HG03521 (cell line): Measurements from ENCODE around the gene MGMT.

ENCODE experiments used
- ATAC-seq: cut with Tn5 transposase; IDR thresholded peaks from one replicate; pipeline ENCODE4 v1.9.1; 2021; ENCODE audit warnings: mild to moderate bottlenecking, moderate library complexity; ENCODE audit not compliant: unreplicated experiment

The MGMT gene

GRCh38 chr10:129766611-129767550 is 299.8 kb downstream of the MGMT start:
- no peak for ATAC-seq

DNA sequence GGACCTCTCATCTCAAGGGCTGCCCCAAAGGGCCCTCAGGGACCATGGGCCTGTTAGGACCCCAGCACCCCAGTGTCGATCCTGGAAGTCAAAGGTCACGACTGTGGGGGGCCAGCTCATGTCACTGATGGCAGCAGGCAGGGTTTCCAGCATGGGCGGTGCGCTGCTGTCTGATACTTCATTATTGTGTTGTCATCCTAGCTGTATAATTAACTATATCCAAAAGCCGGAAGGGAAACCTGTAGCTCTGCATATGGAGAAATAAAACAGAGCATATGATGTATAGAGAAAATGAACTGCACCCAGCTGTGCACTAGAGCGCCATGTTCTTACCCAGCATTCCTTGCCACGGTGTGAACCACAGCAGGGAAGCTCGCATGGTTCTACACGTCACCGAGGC is 300.7 kb downstream of the MGMT start:
- no peak for ATAC-seq

GRCh38 chr10:129768437-129769355 is 301.7 kb downstream of the MGMT start:
- ATAC-seq, result no peak

DNA sequence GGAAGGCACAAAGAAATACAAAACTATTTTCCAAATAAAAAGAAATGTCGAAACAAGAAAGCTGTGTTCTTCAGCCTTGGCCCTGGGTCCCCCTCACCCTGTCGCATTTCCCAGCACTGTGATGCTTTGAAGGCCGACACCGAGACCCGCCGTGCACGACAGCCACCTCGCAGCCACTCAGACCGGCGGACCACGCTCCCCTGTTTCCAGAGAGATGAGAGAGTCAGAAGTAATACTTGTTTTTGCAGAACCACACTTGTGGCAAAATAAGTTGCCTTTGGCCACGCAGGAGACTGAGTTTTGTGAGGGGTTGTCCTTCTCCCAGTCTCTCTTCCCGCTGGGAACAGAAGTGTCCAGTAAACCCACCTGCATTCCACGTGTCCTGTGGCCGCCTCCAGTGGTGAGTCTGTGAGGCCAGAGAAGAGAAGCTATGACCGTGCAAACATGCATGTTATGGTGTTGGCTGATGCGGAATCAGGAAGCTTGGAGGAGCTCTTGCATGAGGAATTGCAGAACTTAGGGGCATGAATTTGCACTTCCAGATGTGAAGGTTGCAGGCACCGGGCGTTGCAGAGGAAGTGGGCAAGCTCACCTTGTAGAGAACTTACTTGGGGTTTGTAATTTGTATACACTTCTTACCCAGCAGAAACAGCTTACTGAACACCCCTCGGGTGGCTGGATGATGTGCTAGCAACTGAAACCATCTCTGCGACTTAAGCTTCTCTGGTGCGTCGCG is 302.5 kb downstream of the MGMT start:
- no peak for ATAC-seq

DNA sequence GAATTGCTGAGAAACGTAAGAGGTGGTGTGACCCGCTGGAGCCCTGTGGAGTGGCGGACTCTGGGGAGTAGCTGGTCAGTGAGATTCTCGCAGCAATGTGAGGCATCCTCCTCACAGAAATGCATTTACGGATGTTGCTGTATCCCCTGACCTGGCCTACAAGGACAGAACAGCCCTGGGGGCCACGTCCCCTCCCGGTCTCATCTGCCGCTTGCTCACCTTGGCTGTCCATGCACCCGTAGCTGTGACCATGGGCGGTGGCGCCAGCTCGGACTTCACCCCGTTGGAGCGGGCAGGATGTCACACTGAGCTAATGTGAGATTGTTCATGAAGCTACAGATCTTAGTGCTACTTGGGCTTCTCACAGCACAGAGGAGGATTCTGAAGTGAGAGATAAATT is 303.2 kb downstream of the MGMT start:
- ATAC-seq, result no peak

DNA sequence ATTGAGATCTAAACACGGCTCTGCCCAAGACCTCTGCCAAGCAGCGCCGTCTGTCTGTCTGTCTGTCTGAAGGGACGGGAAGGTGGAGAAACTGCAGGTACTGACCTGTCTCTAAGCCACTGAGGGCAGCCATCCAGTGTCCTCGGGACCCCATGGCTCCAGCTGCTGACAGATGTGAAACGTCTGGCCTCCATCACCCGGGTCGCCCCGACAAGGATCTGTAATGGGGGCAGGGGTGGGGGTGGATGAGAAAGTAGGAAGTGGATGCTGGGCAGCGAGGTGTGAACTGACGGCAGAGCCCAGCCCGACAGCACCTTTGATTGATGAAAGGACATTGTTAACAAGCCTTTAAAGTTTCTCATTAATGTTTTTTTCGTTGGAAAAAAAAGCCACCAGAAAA is 304.0 kb downstream of the MGMT start:
- ATAC-seq, result no peak

- no peak for ATAC-seq
Observed at GRCh38 chr10:129771576-129771975, 304.5 kb downstream of the MGMT start.

DNA sequence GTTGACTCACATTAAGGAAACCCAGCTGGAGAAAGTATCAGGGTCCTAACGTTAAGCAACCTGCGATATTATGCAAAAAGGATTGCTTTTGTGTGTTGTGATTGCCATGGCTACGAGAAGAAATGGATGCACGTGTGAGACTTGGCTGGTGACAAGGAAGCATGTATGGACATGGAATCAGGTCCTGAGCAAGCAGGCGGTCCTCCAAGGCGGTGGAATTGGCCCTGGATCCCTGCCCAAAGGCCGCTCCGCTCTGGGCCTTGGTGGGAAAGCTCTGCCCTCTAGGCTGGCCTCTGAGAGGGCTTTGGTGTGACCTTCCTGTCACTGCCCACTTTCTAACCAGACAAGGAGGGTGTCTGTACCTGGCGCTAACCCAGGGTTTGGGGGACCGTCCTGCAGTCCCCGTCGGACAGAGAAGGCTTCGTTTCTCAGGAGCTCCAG is 305.0 kb downstream of the MGMT start:
- ATAC-seq, result no peak

GRCh38 chr10:129772468-129773358 is 305.7 kb downstream of the MGMT start:
- no peak for ATAC-seq

- no peak for ATAC-seq
Observed at GRCh38 chr10:129773359-129773990, 306.4 kb downstream of the MGMT start.

- ATAC-seq, result no peak
Observed at GRCh38 chr10:129774082-129774735, 307.2 kb downstream of the MGMT start.

GRCh38 chr10:129774736-129775401 is 307.8 kb downstream of the MGMT start:
- no peak for ATAC-seq

- no peak for ATAC-seq
Observed at GRCh38 chr10:129775681-129776080, 308.6 kb downstream of the MGMT start.

DNA sequence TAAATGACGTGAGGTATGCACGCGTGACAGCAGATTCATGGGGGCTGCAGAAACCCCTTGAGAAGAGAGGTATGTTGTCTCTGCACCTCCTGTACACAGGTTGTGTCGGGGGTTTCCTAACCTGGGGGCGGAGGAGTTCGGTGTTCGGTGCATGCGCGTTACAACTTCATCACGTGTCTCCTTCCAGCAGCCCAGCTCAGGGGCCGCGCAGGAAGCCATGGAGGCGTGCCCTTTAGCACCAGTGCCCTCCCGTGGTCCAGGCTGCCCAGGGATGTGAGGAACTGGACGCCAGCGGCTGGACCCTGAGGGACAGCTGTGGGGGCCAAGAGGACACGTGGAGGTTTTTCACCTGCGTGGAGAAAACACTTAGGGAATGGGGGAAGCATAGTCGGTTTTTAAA is 310.6 kb downstream of the MGMT start:
- no peak for ATAC-seq

DNA sequence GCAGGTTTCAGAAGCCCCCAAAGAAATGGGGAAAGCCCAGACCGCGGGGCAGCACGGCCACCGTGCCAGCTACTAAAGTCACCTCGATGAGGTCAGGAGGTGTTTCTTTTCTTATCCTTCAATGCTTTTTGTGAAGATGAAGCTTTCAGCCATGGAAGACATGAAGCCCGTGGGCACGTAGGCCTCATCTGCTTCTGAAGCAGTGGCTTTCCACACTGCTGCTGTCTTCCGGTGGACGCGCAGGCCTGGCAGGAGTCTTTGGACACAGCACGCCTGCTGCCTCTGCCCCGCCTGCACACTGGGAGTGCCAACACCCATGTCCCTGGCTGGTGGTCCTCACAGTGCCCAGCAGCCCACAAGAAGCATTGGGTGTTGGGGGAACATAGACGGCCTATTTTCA is 311.5 kb downstream of the MGMT start:
- no peak for ATAC-seq

DNA sequence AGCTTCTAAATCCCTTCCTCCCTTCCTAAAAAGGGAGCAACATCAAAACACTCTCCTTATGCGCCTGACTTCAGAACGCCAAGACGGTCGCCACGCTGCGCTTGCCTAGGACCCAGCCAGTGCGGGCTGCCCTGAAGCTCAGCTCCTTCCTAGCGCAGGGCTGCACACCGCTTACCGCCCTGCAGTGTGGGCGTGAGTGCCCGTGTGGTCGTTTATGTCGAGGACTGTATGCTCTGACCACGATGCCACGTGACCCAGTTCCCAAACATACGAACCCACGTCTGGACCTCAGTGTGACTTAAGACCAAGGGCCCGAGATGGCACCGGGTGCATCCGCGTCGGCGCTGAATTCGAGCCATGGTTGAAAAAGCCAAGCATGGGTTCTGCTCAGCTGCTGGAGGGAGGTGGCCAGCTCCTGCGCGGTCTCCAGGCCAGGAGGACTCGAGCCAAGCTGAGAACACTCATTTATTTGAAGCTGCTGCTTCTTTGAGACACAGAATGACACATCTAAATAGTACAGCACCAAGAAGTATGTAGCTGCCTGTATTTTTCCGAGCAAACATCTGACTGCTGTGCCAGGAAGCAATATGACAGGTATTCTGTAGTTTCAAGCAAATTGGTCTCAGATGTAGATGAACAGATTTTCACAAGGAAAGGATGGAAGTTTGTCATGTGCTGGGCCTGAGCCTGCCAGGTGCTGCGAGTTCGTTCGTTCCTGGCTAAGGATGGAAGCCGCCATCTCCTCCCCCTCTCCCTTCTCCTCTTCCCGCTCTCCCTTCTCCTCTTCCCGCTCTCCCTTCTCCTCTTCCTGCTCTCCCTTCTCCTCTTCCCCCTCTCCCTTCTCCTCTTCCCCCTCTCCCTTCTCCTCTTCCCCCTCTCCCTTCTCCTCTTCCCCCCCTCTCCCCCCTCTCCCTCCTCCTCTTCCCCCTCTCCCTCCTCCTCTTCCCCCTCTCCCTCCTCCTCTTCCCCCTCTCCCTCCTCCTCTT is 312.4 kb downstream of the MGMT start:
- no peak for ATAC-seq

- no peak for ATAC-seq
Observed at GRCh38 chr10:129780198-129780597, 313.2 kb downstream of the MGMT start.
